ENCODE data around the gene PRCD. TPM values are rescaled to one million over a fixed set of nuclear protein-coding genes. Genes with fewer than 3 reads are reported as not detected.
"Not testable (repeated sequence)": the region's sequence is repeated elsewhere in the genome, so short reads cannot be mapped to it uniquely, and the experiment has no call there.

The PRCD gene
- total RNA-seq, 2 donors from 2014 or later: 1.9 to 2.4 TPM

DNA sequence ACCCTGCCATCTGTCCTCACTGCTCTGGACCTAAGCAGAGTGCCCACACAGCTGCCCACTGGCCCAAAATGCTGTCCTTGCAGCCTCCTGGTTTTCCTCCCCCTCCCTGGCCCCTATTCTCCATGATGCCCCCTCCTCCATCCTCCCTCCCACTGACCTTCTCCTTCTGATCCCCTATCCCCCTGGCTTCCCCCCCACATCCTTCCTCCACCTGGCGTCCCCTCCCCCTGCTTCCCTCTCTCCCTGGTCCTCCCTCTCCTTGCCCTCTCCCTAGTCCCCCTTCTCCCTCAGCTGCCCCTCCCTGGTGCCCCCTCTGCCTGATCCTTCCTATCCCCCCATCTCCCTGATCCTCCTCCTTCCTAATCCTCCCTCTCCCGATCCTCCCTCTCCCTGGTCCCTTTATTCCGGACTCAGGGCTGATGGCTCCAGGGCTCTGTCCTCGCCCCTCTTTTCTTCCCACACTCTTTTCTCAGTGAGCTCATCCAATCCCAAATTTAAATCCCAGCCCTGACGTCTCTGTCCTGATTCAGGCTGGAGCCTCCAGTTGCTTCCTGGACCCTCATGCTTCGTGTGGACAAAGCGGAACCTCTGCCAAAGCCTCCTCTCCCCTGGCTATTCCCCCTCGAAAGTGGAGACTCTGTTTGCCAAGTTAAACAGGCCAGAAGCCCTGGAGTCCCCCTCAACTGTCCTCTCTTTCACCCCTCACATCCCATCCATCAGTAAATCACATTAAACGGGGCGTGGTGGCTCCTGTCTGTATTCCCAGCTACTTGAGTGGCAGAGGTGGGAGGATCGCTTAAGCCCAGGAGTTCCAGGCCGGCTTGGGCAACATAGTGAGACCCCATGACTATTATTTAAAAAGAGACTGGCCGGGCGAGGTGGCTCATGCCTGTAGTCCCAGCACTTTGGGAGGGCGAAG, 20.5 kb upstream of the PRCD start:
- no peaks in the 10 kb centered on the region for H3K27me3 ChIP-seq (replicated peaks; ENCODE audit: insufficient read depth)
- H3K4me3 ChIP-seq: no peak overlapping the region
- no peaks in the 10 kb centered on the region for H3K36me3 ChIP-seq
- H3K9me3 ChIP-seq: no peaks in the 10 kb centered on the region
- DNase-seq (ENCODE audit: low spot score) (no peak), ATAC-seq (ENCODE audit: insufficient number of reproducible peaks, low FRiP score, low read depth) (no peak)
- no peak overlapping the region for H3K27ac ChIP-seq
- H3K4me1 ChIP-seq (ENCODE audit: control insufficient read depth in 1 of 2, low read depth in 2 of 2): peaks cover 3 to 6% of the 10 kb centered on the region in 2 donors
- TF ChIP-seq, protein P1, sequence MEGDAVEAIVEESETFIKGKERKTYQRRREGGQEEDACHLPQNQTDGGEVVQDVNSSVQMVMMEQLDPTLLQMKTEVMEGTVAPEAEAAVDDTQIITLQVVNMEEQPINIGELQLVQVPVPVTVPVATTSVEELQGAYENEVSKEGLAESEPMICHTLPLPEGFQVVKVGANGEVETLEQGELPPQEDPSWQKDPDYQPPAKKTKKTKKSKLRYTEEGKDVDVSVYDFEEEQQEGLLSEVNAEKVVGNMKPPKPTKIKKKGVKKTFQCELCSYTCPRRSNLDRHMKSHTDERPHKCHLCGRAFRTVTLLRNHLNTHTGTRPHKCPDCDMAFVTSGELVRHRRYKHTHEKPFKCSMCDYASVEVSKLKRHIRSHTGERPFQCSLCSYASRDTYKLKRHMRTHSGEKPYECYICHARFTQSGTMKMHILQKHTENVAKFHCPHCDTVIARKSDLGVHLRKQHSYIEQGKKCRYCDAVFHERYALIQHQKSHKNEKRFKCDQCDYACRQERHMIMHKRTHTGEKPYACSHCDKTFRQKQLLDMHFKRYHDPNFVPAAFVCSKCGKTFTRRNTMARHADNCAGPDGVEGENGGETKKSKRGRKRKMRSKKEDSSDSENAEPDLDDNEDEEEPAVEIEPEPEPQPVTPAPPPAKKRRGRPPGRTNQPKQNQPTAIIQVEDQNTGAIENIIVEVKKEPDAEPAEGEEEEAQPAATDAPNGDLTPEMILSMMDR (IDR thresholded peaks at IDR 0.05): no peak

DNA sequence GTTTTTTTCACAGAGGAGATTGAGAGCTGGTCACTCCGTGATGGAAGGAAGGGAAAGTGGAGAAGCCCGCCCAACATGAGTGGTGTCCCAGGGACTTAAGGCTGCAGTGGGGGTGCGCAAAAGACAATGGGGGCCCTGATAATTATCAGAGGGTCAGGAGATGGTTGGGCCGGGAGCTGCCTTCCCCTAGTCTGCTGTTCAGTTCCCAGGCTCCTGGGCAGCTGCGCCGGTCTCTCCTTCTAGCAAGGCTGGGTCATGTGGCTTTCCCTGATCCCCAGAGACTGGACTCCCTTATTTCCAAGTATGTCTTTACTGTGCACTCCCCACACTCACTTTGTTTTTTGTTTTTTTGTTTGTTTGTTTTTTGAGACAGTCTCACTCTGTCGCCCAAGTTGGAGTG, 18.6 kb upstream of the PRCD start:
- H3K27ac ChIP-seq: no peak overlapping the region
- no peaks in the 10 kb centered on the region for H3K4me1 ChIP-seq (ENCODE audit: control insufficient read depth in 1 of 2, low read depth in 2 of 2)
- H3K27me3 ChIP-seq (replicated peaks; ENCODE audit: insufficient read depth): no peaks in the 10 kb centered on the region
- no peaks in the 10 kb centered on the region for H3K36me3 ChIP-seq
- ATAC-seq (ENCODE audit: insufficient number of reproducible peaks, low FRiP score, low read depth): no peak
- TF ChIP-seq, protein P1 (IDR thresholded peaks at IDR 0.05): no peak
- H3K9me3 ChIP-seq: no peaks in the 10 kb centered on the region
- H3K4me3 ChIP-seq: no peak overlapping the region
- no peak for DNase-seq (ENCODE audit: low spot score)

DNA sequence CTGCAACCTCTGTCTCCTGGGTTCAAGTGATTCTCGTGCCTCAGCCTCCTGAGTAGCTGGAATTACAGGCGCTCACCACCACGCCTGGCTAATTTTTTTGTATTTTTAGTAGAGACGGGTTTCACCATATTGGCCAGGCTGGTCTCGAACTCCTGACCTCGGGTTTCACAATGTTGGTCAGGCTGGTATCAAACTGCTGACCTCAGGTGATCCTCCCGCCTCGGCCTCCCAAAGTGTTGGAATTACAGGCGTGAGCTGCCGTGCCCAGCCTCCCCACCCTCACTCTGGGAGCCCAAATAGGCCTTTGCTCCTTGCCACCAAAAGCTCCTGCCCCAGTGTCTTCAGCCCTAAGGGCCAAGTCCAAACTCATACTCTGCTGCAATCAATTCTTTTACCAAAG, 18.2 kb upstream of the PRCD start:
- H3K4me3 ChIP-seq; H3K27me3 ChIP-seq (replicated peaks; ENCODE audit: insufficient read depth); H3K36me3 ChIP-seq; ATAC-seq (ENCODE audit: insufficient number of reproducible peaks, low FRiP score, low read depth); H3K9me3 ChIP-seq; DNase-seq (ENCODE audit: low spot score); H3K4me1 ChIP-seq (ENCODE audit: control insufficient read depth in 1 of 2, low read depth in 2 of 2); H3K27ac ChIP-seq: not testable (repeated sequence)

DNA sequence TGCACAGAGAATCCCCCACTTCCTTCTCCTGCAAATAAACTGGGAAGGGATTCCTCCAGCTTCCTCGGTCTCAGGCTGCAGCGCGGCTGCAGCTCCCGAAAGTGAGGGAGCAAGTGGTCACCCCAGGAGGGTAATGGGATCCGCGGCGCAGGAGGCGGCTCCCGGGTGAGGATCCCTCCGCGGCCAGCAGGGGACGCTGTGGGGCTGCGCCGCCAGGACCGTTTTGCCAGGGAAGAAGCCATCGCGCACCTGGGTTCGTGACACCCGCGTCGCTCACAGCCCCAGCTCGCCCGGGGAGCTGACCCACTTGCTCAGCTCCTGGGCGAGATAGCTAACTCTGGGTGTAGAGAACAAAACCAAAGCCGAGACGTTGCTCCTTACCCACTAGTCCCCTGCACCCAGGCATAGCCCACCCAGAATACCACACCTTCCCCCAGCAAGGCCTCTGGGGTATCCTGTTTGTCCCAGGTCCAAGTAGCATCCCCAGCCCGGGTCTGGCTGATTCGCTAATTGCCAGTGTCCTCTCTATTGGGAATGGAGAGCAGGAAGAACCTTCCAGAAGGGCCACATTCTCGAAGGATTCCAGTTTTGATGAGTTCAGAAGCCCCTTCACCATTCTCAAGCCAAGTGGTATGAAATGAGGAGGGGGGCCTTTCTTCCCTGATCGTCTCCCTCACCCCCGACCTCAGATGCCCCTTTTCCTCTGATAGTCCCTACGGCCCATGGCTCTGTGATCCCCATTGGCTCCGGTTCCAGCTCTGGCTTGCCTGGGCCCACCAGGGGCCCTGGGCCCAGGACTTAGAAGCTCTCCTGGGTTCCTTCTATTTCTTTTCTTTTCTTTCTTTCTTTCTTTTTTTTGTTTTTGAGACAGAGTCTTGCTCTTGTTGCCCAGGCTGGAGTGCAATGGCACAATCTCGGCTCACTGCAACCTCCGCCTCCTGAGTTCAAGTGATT, 16.5 kb upstream of the PRCD start:
- Histone ChIP-seq H3K4me3 (no peak overlapping the region), H3K36me3 (no peaks in the 10 kb centered on the region), H3K4me1 (ENCODE audit: control insufficient read depth in 1 of 2, low read depth in 2 of 2) (peaks cover 11 to 12% of the 10 kb centered on the region in 2 donors), H3K27ac (no peak overlapping the region), H3K27me3 (replicated peaks; ENCODE audit: insufficient read depth) (no peaks in the 10 kb centered on the region), H3K9me3 (no peaks in the 10 kb centered on the region)
- no peak for ATAC-seq (ENCODE audit: insufficient number of reproducible peaks, low FRiP score, low read depth)
- DNase-seq (ENCODE audit: low spot score): no peak
- TF ChIP-seq, protein P1 (IDR thresholded peaks at IDR 0.05): peak; percentile 100

DNA sequence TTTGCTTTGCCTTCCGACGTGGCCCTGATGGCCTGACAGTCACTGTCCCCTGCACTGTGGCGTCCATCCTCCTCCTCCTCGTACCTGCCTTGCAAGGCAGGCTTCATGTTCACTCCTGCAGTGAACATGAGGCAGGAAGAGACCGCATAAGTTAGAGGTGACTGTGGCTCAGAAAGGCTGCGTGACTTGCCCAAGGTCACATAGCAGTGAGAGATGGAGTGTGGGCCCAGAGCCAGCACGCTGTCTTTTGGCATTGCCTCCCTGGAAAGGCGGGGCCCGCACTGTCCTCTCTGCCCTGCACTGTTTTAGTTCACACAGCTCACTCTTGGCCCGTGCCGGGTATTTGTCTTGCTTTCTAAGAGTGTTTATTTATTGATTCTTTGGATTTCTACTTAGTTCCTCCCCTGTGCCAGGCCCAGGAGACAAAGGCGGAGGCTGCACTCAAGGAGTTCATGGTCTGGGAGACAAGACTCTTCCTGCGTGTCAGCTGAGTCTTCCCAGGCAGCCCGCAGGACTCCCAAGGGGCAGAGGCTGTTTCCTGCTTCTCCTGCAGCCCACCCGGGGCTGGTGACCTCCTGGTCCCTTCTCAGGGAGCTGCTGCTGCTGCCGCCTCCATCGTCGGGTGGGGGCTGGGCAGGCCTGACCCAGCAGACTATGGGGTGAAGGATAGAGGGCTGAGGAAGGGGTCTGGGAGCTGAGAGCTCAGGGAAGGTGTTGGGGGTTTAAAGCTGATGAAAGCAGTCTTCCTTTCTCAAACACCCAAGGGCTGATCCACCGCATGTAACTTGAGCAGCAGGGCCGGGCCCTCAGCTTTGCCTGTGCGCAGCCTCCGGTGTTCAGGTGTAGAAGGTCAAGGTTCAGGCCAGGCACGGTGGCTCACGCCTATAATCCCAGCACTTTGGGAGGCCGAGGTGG, 15.0 kb upstream of the PRCD start:
- Histone ChIP-seq H3K4me3 (no peak overlapping the region), H3K27me3 (replicated peaks; ENCODE audit: insufficient read depth) (no peaks in the 10 kb centered on the region), H3K27ac (no peak overlapping the region), H3K36me3 (no peaks in the 10 kb centered on the region), H3K9me3 (no peaks in the 10 kb centered on the region), H3K4me1 (ENCODE audit: control insufficient read depth in 1 of 2, low read depth in 2 of 2) (peaks cover 25 to 26% of the 10 kb centered on the region in 2 donors)
- TF ChIP-seq, protein P1 (IDR thresholded peaks at IDR 0.05): no peak
- no peak for ATAC-seq (ENCODE audit: insufficient number of reproducible peaks, low FRiP score, low read depth)
- no peak for DNase-seq (ENCODE audit: low spot score)

DNA sequence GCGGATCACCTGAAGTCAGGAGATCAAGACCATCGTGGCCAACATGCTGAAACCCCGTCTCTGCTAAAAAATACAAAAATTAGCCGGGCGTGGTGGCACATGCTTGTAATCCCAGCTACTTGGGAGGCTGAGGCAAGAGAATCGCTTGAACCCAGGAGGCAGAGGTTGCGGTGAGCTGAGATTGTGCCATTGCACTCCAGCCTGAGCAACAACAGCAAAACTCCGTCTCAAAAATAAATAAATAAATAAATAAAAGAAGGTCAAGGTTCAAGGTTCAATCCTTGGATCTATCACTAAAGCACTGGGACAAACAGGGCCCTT, 14.4 kb upstream of the PRCD start:
- H3K27ac ChIP-seq; H3K27me3 ChIP-seq (replicated peaks; ENCODE audit: insufficient read depth); H3K36me3 ChIP-seq; DNase-seq (ENCODE audit: low spot score); ATAC-seq (ENCODE audit: insufficient number of reproducible peaks, low FRiP score, low read depth); H3K4me3 ChIP-seq; H3K9me3 ChIP-seq: not testable (repeated sequence)
- H3K4me1 ChIP-seq (ENCODE audit: control insufficient read depth in 1 of 2, low read depth in 2 of 2): peaks cover 31 to 32% of the 10 kb centered on the region in 2 donors

DNA sequence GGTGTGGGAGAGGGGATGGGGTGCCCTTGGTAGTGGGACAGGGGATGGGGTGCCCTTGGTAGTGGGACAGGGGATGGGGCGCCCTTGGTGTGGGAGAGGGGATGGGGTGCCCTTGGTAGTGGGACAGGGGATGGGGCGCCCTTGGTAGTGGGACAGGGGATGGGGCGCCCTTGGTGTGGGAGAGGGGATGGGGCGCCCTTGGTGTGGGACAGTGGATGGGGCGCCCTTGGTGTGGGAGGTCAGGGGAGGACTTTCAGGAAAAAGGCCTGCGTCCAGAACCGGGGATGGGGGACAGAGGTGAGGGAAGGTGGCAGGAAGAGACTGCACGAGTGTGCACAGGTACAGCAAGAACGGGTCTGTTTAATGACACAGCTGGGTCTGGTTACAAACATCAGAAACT, 12.8 kb upstream of the PRCD start:
- Histone ChIP-seq H3K27ac (peak overlapping the region in 1 of 2 donors; percentile 57), H3K4me3 (peak overlapping the region; percentile 59), H3K4me1 (ENCODE audit: control insufficient read depth in 1 of 2, low read depth in 2 of 2) (peaks cover 35 to 40% of the 10 kb centered on the region in 2 donors)
- H3K27me3 ChIP-seq (replicated peaks; ENCODE audit: insufficient read depth); ATAC-seq (ENCODE audit: insufficient number of reproducible peaks, low FRiP score, low read depth); DNase-seq (ENCODE audit: low spot score); H3K9me3 ChIP-seq; H3K36me3 ChIP-seq: not testable (repeated sequence)
